22Rv1 (cell line): ENCODE results near the gene RBM19.

Source experiments
- CTCF ChIP-seq: fragments of 450-650 bp; IDR thresholded peaks from 2 replicates; pipeline ENCODE4 v1.5.1; 2017; ENCODE audit warnings: mild to moderate bottlenecking
- ZFX ChIP-seq: fragments of 450-650 bp; IDR thresholded peaks from 2 replicates; pipeline ENCODE4 v1.6.1; 2017; ENCODE audit warnings: antibody characterized with exemption, borderline replicate concordance

- TF ChIP-seq CTCF, result no peak
- TF ChIP-seq ZFX, result no peak
Measured at GRCh38 chr12:113796852-113797534, 169.1 kb downstream of the RBM19 start.
